Measurements from ENCODE around the gene CASP8. TPM values are rescaled to one million over a fixed set of nuclear protein-coding genes. Genes with fewer than 3 reads are reported as not detected.

The CASP8 gene
- total RNA-seq, 1 donor from 2014 or later = 15.2 TPM

DNA sequence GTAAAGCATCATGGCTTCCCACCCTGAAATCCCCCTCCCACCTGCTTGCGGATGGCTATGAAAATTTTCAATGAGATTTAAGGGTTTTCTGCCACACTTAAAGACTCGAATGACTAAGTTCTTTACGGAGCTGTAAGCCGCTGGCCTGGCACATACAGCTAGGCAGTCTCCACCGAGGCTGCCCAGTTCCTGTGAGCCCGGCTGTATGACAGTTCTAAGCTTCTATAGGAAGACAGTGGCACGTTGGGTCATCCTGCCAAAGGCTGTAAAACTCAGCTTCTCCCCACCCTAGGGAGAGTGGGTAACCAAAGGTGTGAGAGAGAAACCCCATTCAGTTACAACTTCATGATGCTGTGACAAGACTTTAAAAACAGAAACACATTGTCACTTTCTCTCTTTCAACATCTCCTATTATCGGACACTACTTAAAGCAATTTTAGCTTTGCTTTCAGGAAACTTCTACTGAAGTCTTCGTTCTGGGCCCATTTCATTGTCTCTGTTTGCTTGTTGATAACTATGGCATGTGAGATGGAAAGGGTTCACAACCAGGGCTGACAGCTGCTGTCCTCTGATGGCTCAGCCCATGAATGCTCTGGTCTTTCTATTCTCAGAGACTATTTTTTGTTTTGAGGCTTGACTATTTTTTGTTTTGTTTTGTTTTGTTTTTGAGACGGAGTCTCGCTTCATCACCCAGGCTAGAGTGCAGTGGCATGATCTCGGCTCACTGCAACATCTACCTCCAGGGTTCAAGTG lies 7.1 kb downstream of the CASP8 start:
- Histone ChIP-seq H3K4me1 (no peaks in the 10 kb centered on the region), H3K4me3 (no peak overlapping the region), H3K27ac (no peak overlapping the region), H3K27me3 (no peaks in the 10 kb centered on the region), H3K36me3 (peaks cover 6 to 25% of the 10 kb centered on the region in 2 donors), H3K9me3 (no peaks in the 10 kb centered on the region)
- no peak for DNase-seq (ENCODE audit: low spot score in 2 of 2)
- intact Hi-C loops (cut with DNase I) = no loop called here
- TF ChIP-seq, protein P1, sequence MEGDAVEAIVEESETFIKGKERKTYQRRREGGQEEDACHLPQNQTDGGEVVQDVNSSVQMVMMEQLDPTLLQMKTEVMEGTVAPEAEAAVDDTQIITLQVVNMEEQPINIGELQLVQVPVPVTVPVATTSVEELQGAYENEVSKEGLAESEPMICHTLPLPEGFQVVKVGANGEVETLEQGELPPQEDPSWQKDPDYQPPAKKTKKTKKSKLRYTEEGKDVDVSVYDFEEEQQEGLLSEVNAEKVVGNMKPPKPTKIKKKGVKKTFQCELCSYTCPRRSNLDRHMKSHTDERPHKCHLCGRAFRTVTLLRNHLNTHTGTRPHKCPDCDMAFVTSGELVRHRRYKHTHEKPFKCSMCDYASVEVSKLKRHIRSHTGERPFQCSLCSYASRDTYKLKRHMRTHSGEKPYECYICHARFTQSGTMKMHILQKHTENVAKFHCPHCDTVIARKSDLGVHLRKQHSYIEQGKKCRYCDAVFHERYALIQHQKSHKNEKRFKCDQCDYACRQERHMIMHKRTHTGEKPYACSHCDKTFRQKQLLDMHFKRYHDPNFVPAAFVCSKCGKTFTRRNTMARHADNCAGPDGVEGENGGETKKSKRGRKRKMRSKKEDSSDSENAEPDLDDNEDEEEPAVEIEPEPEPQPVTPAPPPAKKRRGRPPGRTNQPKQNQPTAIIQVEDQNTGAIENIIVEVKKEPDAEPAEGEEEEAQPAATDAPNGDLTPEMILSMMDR (IDR thresholded peaks at IDR 0.05) = no peak

DNA sequence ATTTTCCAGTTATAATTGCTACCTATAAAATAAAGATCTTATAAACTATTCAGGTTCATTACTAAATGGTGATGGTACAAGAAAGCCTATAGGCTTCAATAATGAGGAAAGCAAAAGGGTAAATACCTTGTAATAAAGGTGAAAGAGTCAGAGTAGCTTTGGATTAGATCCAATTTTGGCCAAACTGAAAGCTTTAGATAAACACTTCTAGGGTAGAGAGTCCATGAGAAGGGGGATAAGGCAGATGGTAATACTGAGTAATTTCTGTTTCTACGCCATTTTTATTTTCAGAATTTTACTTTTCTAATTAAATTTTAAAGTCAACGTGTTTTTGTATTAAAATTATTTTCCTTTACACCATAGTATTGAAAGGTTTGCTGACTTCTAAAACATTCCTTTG lies 9.4 kb downstream of the CASP8 start:
- Histone ChIP-seq H3K4me1 (no peaks in the 10 kb centered on the region), H3K36me3 (peaks cover 14 to 43% of the 10 kb centered on the region in 2 donors), H3K27ac (no peak overlapping the region), H3K9me3 (no peaks in the 10 kb centered on the region), H3K27me3 (no peaks in the 10 kb centered on the region), H3K4me3 (no peak overlapping the region)
- intact Hi-C loops (cut with DNase I) = no loop called here
- TF ChIP-seq, protein P1 (IDR thresholded peaks at IDR 0.05) = no peak
- no peak for DNase-seq (ENCODE audit: low spot score in 2 of 2)

DNA sequence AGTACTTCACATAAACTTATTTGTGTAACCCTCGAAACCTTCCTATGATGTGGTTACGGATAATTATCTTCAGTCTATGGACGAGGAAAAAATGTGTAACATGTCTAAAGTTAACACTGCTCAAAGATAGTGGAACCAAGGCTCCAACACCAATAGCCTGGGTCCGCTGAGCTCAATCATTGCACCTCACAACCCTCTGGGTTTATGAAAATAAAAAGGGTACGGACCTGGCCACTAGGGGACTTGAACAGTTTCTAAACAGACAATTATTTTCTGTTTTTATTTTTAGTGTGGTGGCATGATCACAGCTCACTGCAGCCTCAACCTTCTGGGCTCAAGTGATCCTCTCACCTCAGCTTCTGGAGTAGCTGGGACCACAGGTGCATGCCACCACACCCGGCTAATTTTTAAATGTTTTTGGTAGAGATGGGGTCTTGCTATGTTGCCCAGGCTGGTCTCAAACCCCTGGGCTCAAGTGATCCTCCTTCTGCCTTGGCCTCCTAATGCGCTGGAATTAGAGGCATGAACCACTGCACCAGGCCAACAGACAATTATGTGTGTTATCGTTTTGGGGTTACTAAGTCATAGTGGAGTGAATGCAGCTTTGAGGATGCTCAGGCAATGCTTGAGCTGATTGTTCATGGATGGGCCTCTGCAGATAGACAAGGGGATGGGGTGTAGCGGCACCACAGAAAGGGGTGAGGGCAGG lies 10.1 kb downstream of the CASP8 start:
- H3K27ac ChIP-seq = no peak overlapping the region
- H3K4me3 ChIP-seq = no peak overlapping the region
- DNase-seq (ENCODE audit: low spot score in 2 of 2) = no peak
- H3K4me1 ChIP-seq = no peaks in the 10 kb centered on the region
- no peaks in the 10 kb centered on the region for H3K27me3 ChIP-seq
- TF ChIP-seq, protein P1 (IDR thresholded peaks at IDR 0.05) = no peak
- no peaks in the 10 kb centered on the region for H3K9me3 ChIP-seq
- intact Hi-C loops (cut with DNase I) = no loop called here
- peaks cover 17 to 48% of the 10 kb centered on the region in 2 donors for H3K36me3 ChIP-seq

DNA sequence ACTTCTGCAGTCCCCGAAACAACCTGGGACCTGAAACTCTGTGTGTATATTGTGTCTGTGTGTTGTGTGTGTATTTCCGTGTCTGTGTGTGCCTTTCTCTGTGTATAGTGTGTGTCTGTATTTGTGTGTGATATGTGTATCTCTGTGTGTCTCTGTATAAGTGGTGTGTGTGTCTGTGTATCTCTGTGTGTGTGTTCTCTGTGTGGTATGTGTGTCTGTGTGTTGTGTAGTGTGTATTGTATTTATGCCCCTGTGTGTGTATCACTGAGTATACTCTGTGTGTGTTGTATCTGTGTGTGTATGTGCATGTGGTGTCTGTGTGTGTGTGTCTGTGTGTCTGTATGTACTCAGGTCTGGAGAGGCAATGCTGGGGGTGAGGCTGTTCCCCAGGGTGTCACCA lies 11.6 kb downstream of the CASP8 start:
- no peak for DNase-seq (ENCODE audit: low spot score in 2 of 2)
- H3K9me3 ChIP-seq = no peaks in the 10 kb centered on the region
- TF ChIP-seq, protein P1 (IDR thresholded peaks at IDR 0.05) = no peak
- H3K36me3 ChIP-seq = peaks cover 17 to 57% of the 10 kb centered on the region in 2 donors
- H3K27me3 ChIP-seq = no peaks in the 10 kb centered on the region
- intact Hi-C loops (cut with DNase I) = no loop called here
- H3K4me3 ChIP-seq = no peak overlapping the region
- H3K4me1 ChIP-seq = no peaks in the 10 kb centered on the region
- H3K27ac ChIP-seq = no peak overlapping the region

DNA sequence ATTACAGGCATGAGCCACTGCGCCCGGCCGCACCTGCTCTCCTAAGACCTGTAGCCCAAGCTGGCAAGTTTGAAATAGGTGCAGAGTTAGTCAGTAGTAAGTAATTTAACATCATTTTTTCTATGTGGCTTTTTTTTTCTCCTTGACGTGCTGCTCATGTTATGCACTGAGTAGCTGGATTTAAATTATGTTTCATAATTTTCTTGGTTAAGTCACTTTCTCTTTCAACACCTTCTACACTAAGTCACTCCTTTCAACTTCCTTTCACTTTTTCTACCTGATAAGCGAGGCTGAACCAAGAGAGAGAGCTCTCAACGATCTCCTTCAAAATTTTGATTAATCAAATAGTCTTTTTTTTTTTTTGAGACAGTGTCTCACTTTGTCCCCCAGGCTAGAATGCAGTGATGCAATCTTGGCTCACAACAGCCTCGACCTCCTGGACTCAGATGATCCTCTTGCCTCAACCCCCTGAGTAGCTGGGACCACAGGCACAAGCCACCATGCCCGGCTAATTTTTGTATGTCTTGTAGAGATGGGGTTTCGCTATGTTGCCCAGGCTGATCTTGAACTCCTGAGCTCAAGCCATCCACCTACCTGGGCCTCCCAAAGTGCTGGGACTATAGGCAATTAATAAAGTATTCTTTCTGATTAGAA lies 13.1 kb downstream of the CASP8 start:
- H3K9me3 ChIP-seq = no peaks in the 10 kb centered on the region
- H3K27ac ChIP-seq = no peak overlapping the region
- intact Hi-C loops (cut with DNase I) = no loop called here
- H3K4me1 ChIP-seq = no peaks in the 10 kb centered on the region
- no peaks in the 10 kb centered on the region for H3K27me3 ChIP-seq
- DNase-seq (ENCODE audit: low spot score in 2 of 2) = no peak
- H3K36me3 ChIP-seq = peaks cover 17 to 58% of the 10 kb centered on the region in 2 donors
- H3K4me3 ChIP-seq = no peak overlapping the region
- TF ChIP-seq, protein P1 (IDR thresholded peaks at IDR 0.05) = no peak

All from ascending aorta (tissue), 2 donors.